ENCODE results near the gene CRY1.
"Not testable (repeated sequence)": the region's sequence is repeated elsewhere in the genome, so short reads cannot be mapped to it uniquely, and the experiment has no call there.

The CRY1 gene

GRCh38 chr12:106999446-106999845 is 93.9 kb downstream of the CRY1 start:
- no peak for DNase-seq (ENCODE audit: low spot score)

GRCh38 chr12:106997916-106998315 is 95.4 kb downstream of the CRY1 start:
- DNase-seq (ENCODE audit: low spot score) = no peak

- not testable (repeated sequence) for DNase-seq (ENCODE audit: low spot score)
These were observed 97.2 kb downstream of the CRY1 start for GRCh38 chr12:106996102-106996501.

GRCh38 chr12:106994579-106995220 is 98.6 kb downstream of the CRY1 start:
- DNase-seq (ENCODE audit: low spot score) = no peak

GRCh38 chr12:106987846-106988245 is 105.5 kb downstream of the CRY1 start:
- no peak for DNase-seq (ENCODE audit: low spot score)

- DNase-seq (ENCODE audit: low spot score) = peak; percentile 96
These were observed 106.5 kb downstream of the CRY1 start, which contains the start of gene MTERF2 for GRCh38 chr12:106986625-106987389. Gene MTERF2, minus strand, starts transcription at chr12:106987146. Its CDS starts 8,432 bp downstream, at chr12:106978714.

- DNase-seq (ENCODE audit: low spot score) = no peak
These were observed 107.2 kb downstream of the CRY1 start for GRCh38 chr12:106986135-106986534.

- DNase-seq (ENCODE audit: low spot score) = no peak
These were observed 107.9 kb downstream of the CRY1 start for GRCh38 chr12:106985479-106985878.

- no peak for DNase-seq (ENCODE audit: low spot score)
These were observed 108.7 kb downstream of the CRY1 start for GRCh38 chr12:106984588-106985137.

- DNase-seq (ENCODE audit: low spot score) = no peak
These were observed 111.1 kb downstream of the CRY1 start for GRCh38 chr12:106982229-106982628.

- no peak for DNase-seq (ENCODE audit: low spot score)
These were observed 111.6 kb downstream of the CRY1 start for GRCh38 chr12:106981788-106982187.

- DNase-seq (ENCODE audit: low spot score) = no peak
These were observed 112.4 kb downstream of the CRY1 start for GRCh38 chr12:106980944-106981343.

- DNase-seq (ENCODE audit: low spot score) = no peak
These were observed 115.1 kb downstream of the CRY1 start for GRCh38 chr12:106978035-106978800.

- no peak for DNase-seq (ENCODE audit: low spot score)
These were observed 116.7 kb downstream of the CRY1 start for GRCh38 chr12:106976668-106977067.

- no peak for DNase-seq (ENCODE audit: low spot score)
These were observed 117.2 kb downstream of the CRY1 start for GRCh38 chr12:106975993-106976658.

- DNase-seq (ENCODE audit: low spot score) = no peak
These were observed 118.3 kb downstream of the CRY1 start for GRCh38 chr12:106975098-106975497.

GRCh38 chr12:106974511-106974910 is 118.8 kb downstream of the CRY1 start:
- no peak for DNase-seq (ENCODE audit: low spot score)

GRCh38 chr12:106973545-106973944 is 119.8 kb downstream of the CRY1 start:
- no peak for DNase-seq (ENCODE audit: low spot score)

- no peak for DNase-seq (ENCODE audit: low spot score)
These were observed 122.3 kb downstream of the CRY1 start for GRCh38 chr12:106971065-106971464.

GRCh38 chr12:106964526-106964925 is 128.8 kb downstream of the CRY1 start:
- DNase-seq (ENCODE audit: low spot score) = no peak

GRCh38 chr12:106962286-106962685 is 131.1 kb downstream of the CRY1 start:
- no peak for DNase-seq (ENCODE audit: low spot score)

GRCh38 chr12:106960443-106960842 is 132.9 kb downstream of the CRY1 start:
- no peak for DNase-seq (ENCODE audit: low spot score)
